RPMI7951 (cell line): ENCODE data around the gene IL17REL. TPM values are rescaled to one million over a fixed set of nuclear protein-coding genes. Genes with fewer than 3 reads are reported as not detected.
"Not testable (repeated sequence)": the region's sequence is repeated elsewhere in the genome, so short reads cannot be mapped to it uniquely, and the experiment has no call there.

ENCODE experiments used
- DNase-seq: peaks from one replicate; pipeline ENCODE4 v3.0.0-alpha.2; 2012; ENCODE audit warnings: low read depth
- total RNA-seq: library from RNA; depleted of rRNA; stranded (reverse); fragments of >200 nt; shearing (Covaris generic); gene quantifications from 2 replicates; pipeline ENCODE4 v1.2.3, GENCODE V29; 2014; rRNA removed

IL17REL gene
- total RNA-seq, 1 experiment from 2014 or later = not detected

DNA sequence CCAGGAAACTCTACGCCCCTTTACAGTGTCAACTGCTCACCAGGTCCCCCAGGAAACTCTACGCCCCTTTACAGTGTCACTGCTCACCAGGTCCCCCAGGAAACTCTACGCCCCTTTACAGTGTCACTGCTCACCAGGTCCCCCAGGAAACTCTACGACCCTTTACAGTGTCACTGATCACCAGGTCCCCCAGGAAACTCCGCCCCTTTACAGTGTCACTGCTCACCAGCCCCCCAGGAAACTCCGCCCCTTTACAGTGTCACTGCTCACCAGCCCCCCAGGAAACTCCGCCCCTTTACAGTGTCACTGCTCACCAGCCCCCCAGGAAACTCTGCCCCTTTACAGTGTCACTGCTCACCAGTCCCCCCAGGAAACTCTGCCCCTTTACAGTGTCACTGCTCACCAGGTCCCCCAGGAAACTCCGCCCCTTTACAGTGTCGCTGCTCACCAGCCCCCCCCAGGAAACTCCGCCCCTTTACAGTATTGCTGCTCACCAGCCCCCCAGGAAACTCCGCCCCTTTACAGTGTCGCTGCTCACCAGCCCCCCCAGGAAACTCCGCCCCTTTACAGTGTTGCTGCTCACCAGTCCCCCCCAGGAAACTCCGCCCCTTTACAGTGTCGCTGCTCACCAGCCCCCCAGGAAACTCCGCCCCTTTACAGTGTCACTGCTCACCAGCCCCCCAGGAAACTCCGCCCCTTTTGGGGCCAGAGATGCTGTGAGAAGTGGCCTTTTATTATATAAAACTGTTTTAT, 67.3 kb downstream of the IL17REL start:
- DNase-seq = not testable (repeated sequence)

Other genes with a start within 250 kb of the IL17REL start
- gene BRD1, start 184.9 kb downstream of the IL17REL start, total RNA-seq = 7.2 and 8.2 TPM in 2 replicates
- gene ZBED4, start 158.9 kb downstream of the IL17REL start, total RNA-seq = 7.3 and 7.7 TPM in 2 replicates
- 15.0 and 18.7 TPM in 2 replicates for gene ALG12, start 94.3 kb downstream of the IL17REL start, total RNA-seq
- gene CRELD2, start 94.1 kb downstream of the IL17REL start, total RNA-seq = 49.7 and 56.7 TPM in 2 replicates
- gene PIM3, start 52.0 kb downstream of the IL17REL start, total RNA-seq = 9.3 and 12.7 TPM in 2 replicates
- gene TTLL8, start 45.5 kb upstream of the IL17REL start, total RNA-seq = not detected in 2 replicates
- gene MLC1, start 72.7 kb upstream of the IL17REL start, total RNA-seq = not detected in 2 replicates
- 0.29 TPM in 1 of 2 replicates, not detected in the other for gene MOV10L1, start 77.2 kb upstream of the IL17REL start, total RNA-seq
- 0.49 TPM in 1 of 2 replicates, not detected in the other for gene PANX2, start 158.0 kb upstream of the IL17REL start, total RNA-seq
- gene TRABD, start 173.1 kb upstream of the IL17REL start, total RNA-seq = 11.2 and 11.6 TPM in 2 replicates
- gene SELENOO, start 188.2 kb upstream of the IL17REL start, total RNA-seq = 9.4 and 13.7 TPM in 2 replicates
- gene TUBGCP6, start 232.3 kb upstream of the IL17REL start, total RNA-seq = 6.7 and 7.1 TPM in 2 replicates
- 4.2 and 5.0 TPM in 2 replicates for gene HDAC10, start 238.5 kb upstream of the IL17REL start, total RNA-seq
- gene MAPK12, start 248.9 kb upstream of the IL17REL start, total RNA-seq = 6.7 and 13.2 TPM in 2 replicates